Heart left ventricle (tissue), 13 donors: ENCODE data around the gene BST2.

Experiments
- CTCF ChIP-seq, 12 donors: fragments of 200-600 bp; sonication (generic) in 4 of 12; IDR thresholded peaks; one replicate each; pipeline versions ENCODE4 v1.5.0 to v1.8.0; 2018 to 2022; ENCODE audit warnings: antibody characterized with exemption in 12 of 12, mild to moderate bottlenecking in 5 of 12
- POLR2A ChIP-seq, 2 donors: fragments of 450-650 bp; IDR thresholded peaks; one replicate each; pipeline ENCODE4 v1.6.1; 2017; ENCODE audit warnings: antibody characterized with exemption in 2 of 2, mild to moderate bottlenecking in 2 of 2, moderate library complexity in 2 of 2
- donor health status: ischemic (EF 13 %, LVEDD 7.1; RV severe dilation, severe dysfunction).
- donor health status: DM: no; HTN: yes; CAD: no.
- donor health status: DM: no; HTN: no; CAD: no.
- donor health status: ischemic (EF 25% LVEDD 6.9; RV normal size, moderate dysfunction).
- donor health status: ischemic (EF 25% LVEDD 5.7; RV mildly dilated, moderate dysfunction).
- donor health status: ischemic (EF 35%, LVEDD 5.7; RV mildly dilated, moderate dysfunction).
- donor health status: nonischemic (EF 11% LVEDD 7.7; RV severe dilation, severe dysfunction).
- donor health status: DM: yes; HTN: yes; CAD: no.
- donor health status: PGD.
- donor health status: ischemic (EF 29% LVEDD 5.4; RV normal size, mild dysfunction).
- donor health status: nonischemic (EF 23%, LVEDD 6.1; RV moderate dilation, normal function).

GRCh38 chr19:17391371-17392151 is 13.9 kb downstream of the BST2 start:
- TF ChIP-seq POLR2A (IDR thresholded peaks at IDR 0.05) (no peak), CTCF (IDR thresholded peaks at IDR 0.05) (peak in 4 of 12 donors; percentile 1 to 14 (median 2))
